Measurements from ENCODE around the gene DHX58. TPM values are rescaled to one million over a fixed set of nuclear protein-coding genes. Genes with fewer than 3 reads are reported as not detected.

The DHX58 gene
- total and polyA plus RNA-seq, 4 donors, result 4.0 to 21.9 (median 12.2) TPM

DNA sequence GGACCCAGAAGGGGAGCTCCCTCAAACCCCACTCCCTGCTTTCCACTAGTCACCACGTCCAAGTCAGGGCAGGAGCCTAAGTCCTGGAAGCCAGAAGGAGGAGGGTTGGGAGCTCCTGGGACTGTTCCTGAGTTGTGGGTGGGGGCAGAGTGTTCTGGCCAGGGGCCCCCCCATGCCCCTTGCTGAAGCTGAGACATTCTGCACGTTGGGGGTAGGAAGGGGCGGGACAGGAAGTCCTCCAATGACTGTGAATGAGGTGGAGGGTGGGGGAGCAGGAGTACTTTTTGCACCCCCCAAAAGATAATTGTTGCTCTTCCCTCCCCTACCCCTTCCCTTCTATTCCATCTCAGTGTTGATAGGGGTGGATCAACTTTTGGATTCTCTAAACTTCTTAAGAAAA, 40.7 kb downstream of the DHX58 start:
- H3K9me3 ChIP-seq (ENCODE audit: control insufficient read depth in 4 of 4, low read length in 3 of 4), result no peaks in the 10 kb centered on the region
- TF ChIP-seq, protein P1, sequence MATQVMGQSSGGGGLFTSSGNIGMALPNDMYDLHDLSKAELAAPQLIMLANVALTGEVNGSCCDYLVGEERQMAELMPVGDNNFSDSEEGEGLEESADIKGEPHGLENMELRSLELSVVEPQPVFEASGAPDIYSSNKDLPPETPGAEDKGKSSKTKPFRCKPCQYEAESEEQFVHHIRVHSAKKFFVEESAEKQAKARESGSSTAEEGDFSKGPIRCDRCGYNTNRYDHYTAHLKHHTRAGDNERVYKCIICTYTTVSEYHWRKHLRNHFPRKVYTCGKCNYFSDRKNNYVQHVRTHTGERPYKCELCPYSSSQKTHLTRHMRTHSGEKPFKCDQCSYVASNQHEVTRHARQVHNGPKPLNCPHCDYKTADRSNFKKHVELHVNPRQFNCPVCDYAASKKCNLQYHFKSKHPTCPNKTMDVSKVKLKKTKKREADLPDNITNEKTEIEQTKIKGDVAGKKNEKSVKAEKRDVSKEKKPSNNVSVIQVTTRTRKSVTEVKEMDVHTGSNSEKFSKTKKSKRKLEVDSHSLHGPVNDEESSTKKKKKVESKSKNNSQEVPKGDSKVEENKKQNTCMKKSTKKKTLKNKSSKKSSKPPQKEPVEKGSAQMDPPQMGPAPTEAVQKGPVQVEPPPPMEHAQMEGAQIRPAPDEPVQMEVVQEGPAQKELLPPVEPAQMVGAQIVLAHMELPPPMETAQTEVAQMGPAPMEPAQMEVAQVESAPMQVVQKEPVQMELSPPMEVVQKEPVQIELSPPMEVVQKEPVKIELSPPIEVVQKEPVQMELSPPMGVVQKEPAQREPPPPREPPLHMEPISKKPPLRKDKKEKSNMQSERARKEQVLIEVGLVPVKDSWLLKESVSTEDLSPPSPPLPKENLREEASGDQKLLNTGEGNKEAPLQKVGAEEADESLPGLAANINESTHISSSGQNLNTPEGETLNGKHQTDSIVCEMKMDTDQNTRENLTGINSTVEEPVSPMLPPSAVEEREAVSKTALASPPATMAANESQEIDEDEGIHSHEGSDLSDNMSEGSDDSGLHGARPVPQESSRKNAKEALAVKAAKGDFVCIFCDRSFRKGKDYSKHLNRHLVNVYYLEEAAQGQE (IDR thresholded peaks at IDR 0.05), result no peak
- TF ChIP-seq YY1 (IDR thresholded peaks at IDR 0.05) (no peak), FOXA1 (IDR thresholded peaks at IDR 0.05) (no peak), HNF4G (IDR thresholded peaks at IDR 0.05) (no peak), TAF1 (conservative IDR thresholded peaks at IDR 0.05) (no peak), RXRA (IDR thresholded peaks at IDR 0.05) (no peak), JUND (IDR thresholded peaks at IDR 0.05) (no peak), HNF4A (conservative IDR thresholded peaks at IDR 0.05) (no peak), RAD21 (IDR thresholded peaks at IDR 0.05) (no peak), NR2F2 (IDR thresholded peaks at IDR 0.05) (no peak), EGR1 (IDR thresholded peaks at IDR 0.05; ENCODE audit: low read depth in 2 of 2) (no peak), GABPA (IDR thresholded peaks at IDR 0.05 in 1 of 2, conservative IDR thresholded peaks at IDR 0.05 in 1 of 2) (no peak)
- TF ChIP-seq, protein P2, sequence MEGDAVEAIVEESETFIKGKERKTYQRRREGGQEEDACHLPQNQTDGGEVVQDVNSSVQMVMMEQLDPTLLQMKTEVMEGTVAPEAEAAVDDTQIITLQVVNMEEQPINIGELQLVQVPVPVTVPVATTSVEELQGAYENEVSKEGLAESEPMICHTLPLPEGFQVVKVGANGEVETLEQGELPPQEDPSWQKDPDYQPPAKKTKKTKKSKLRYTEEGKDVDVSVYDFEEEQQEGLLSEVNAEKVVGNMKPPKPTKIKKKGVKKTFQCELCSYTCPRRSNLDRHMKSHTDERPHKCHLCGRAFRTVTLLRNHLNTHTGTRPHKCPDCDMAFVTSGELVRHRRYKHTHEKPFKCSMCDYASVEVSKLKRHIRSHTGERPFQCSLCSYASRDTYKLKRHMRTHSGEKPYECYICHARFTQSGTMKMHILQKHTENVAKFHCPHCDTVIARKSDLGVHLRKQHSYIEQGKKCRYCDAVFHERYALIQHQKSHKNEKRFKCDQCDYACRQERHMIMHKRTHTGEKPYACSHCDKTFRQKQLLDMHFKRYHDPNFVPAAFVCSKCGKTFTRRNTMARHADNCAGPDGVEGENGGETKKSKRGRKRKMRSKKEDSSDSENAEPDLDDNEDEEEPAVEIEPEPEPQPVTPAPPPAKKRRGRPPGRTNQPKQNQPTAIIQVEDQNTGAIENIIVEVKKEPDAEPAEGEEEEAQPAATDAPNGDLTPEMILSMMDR (IDR thresholded peaks at IDR 0.05; ENCODE audit: low read depth, low read length, missing input control), result no peak
- TF ChIP-seq, protein P3, sequence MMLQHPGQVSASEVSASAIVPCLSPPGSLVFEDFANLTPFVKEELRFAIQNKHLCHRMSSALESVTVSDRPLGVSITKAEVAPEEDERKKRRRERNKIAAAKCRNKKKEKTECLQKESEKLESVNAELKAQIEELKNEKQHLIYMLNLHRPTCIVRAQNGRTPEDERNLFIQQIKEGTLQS (IDR thresholded peaks at IDR 0.05), result no peak
- TF ChIP-seq, protein P4, sequence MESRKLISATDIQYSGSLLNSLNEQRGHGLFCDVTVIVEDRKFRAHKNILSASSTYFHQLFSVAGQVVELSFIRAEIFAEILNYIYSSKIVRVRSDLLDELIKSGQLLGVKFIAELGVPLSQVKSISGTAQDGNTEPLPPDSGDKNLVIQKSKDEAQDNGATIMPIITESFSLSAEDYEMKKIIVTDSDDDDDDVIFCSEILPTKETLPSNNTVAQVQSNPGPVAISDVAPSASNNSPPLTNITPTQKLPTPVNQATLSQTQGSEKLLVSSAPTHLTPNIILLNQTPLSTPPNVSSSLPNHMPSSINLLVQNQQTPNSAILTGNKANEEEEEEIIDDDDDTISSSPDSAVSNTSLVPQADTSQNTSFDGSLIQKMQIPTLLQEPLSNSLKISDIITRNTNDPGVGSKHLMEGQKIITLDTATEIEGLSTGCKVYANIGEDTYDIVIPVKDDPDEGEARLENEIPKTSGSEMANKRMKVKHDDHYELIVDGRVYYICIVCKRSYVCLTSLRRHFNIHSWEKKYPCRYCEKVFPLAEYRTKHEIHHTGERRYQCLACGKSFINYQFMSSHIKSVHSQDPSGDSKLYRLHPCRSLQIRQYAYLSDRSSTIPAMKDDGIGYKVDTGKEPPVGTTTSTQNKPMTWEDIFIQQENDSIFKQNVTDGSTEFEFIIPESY (IDR thresholded peaks at IDR 0.05), result no peak
- TF ChIP-seq, protein P5, sequence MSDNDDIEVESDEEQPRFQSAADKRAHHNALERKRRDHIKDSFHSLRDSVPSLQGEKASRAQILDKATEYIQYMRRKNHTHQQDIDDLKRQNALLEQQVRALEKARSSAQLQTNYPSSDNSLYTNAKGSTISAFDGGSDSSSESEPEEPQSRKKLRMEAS (IDR thresholded peaks at IDR 0.05), result no peak
- no peaks in the 10 kb centered on the region for H3K36me3 ChIP-seq (ENCODE audit: control insufficient read depth in 4 of 4, insufficient read depth in 3 of 4, low read depth in 1 of 4, low read length in 3 of 4)
- no peak for DNase-seq (ENCODE audit: low spot score)
- 34% methylated on average over 3 of the region's 3 CpGs for WGBS
- H3K27ac ChIP-seq (ENCODE audit: low read depth in 1 of 2, low read length in 2 of 2), result no peak overlapping the region
- H3K27me3 ChIP-seq (ENCODE audit: control insufficient read depth in 4 of 4, insufficient read depth in 4 of 4, low read length in 3 of 4), result no peaks in the 10 kb centered on the region
- peak overlapping the region in 1 of 3 donors; percentile 47 for H3K4me3 ChIP-seq (ENCODE audit: low read depth in 1 of 3, low read length in 3 of 3)
- H3K9ac ChIP-seq (ENCODE audit: low read depth in 1 of 2, low read length in 2 of 2), result no peak overlapping the region
- peaks cover 3 to 8% (median 6%) of the 10 kb centered on the region in 4 donors for H3K4me1 ChIP-seq (ENCODE audit: control insufficient read depth in 4 of 4, insufficient read depth in 4 of 4, low read length in 3 of 4)

DNA sequence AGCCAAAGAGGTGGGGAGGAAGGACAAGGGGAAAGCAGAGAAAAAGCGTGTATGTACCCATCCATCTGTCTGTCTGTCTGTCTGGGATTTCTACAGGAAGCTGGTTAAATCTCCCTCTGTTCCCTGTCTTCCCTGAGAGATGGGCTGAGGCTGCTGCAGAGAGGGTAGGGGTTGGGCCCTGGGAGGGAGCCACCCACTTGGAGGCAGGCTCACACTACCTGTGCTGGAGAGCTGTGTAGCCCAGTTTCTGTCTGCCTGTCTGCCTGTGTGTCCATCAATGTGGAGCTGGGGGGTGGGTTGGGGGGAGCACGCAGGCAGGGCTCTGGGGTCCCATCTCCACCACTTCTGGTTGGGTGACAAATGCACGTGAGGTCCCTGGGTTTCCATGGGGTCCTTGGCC, 43.5 kb downstream of the DHX58 start:
- H3K9ac ChIP-seq (ENCODE audit: low read depth in 1 of 2, low read length in 2 of 2), result no peak overlapping the region
- WGBS, result 82% methylated on average over 3 of the region's 3 CpGs
- H3K27me3 ChIP-seq (ENCODE audit: control insufficient read depth in 4 of 4, insufficient read depth in 4 of 4, low read length in 3 of 4), result no peaks in the 10 kb centered on the region
- no peak overlapping the region for H3K27ac ChIP-seq (ENCODE audit: low read depth in 1 of 2, low read length in 2 of 2)
- TF ChIP-seq HNF4G (IDR thresholded peaks at IDR 0.05), result no peak
- no peak for TF ChIP-seq TAF1 (conservative IDR thresholded peaks at IDR 0.05)
- no peak for TF ChIP-seq HNF4A (conservative IDR thresholded peaks at IDR 0.05)
- TF ChIP-seq, protein P5 (IDR thresholded peaks at IDR 0.05), result no peak
- no peak for TF ChIP-seq GABPA (IDR thresholded peaks at IDR 0.05 in 1 of 2, conservative IDR thresholded peaks at IDR 0.05 in 1 of 2)
- TF ChIP-seq FOXA1 (IDR thresholded peaks at IDR 0.05), result no peak
- TF ChIP-seq, protein P3 (IDR thresholded peaks at IDR 0.05), result no peak
- TF ChIP-seq, protein P1 (IDR thresholded peaks at IDR 0.05), result no peak
- no peak for TF ChIP-seq RXRA (IDR thresholded peaks at IDR 0.05)
- no peak for TF ChIP-seq JUND (IDR thresholded peaks at IDR 0.05)
- H3K4me3 ChIP-seq (ENCODE audit: low read depth in 1 of 3, low read length in 3 of 3), result no peak overlapping the region
- peaks cover 3 to 8% (median 6%) of the 10 kb centered on the region in 4 donors for H3K4me1 ChIP-seq (ENCODE audit: control insufficient read depth in 4 of 4, insufficient read depth in 4 of 4, low read length in 3 of 4)
- no peak for DNase-seq (ENCODE audit: low spot score)
- no peaks in the 10 kb centered on the region for H3K9me3 ChIP-seq (ENCODE audit: control insufficient read depth in 4 of 4, low read length in 3 of 4)
- H3K36me3 ChIP-seq (ENCODE audit: control insufficient read depth in 4 of 4, insufficient read depth in 3 of 4, low read depth in 1 of 4, low read length in 3 of 4), result no peaks in the 10 kb centered on the region
